Activated CD4-positive, CD25-positive, alpha-beta regulatory T cell treated with anti-CD3 and anti-CD28 coated beads, Interleukin-2, amount 50 U/mL, for 16 hours (primary cell): ENCODE results near the gene PPTC7.
"Not testable (repeated sequence)": the region's sequence is repeated elsewhere in the genome, so short reads cannot be mapped to it uniquely, and the experiment has no call there.

Experiments
- DNase-seq: peaks from one replicate; pipeline ENCODE4 v3.0.0-alpha.2; 2020; ENCODE audit warnings: low read depth, low spot score

The PPTC7 gene

DNA sequence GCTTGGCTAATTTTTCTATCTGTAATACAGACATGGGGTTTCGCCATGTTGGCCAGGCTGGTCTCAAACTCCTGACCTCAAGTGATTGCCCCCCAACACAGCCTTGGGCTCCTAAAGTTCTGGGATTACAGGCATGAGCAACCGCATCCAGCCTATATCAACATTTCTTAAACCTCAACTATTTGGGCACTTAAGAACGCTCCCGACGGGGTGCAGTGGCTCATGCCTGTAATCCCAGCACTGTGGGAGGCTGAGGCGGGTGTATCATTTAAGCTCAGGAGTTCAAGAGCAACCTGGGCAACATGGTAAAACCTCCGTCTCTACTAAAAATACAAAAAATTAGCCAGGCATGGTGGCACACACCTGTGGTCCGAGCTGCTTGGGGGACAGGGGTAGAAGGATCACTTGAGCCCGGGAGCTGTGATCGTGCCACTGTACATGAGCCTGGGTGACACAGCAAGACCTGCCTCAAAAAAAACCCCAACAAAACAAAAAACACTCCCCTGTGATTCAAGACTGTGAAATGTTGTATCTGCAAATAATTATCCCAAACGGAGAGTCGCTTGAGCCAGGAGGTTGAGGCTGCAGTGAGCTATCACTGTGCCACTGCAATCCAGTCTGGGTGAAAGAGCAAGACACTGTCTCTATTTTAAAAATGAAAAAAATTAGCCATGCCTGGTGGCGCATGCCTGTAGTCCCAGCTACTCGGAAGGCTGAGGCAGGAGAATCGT, 21.5 kb downstream of the PPTC7 start:
- no peak for DNase-seq

DNA sequence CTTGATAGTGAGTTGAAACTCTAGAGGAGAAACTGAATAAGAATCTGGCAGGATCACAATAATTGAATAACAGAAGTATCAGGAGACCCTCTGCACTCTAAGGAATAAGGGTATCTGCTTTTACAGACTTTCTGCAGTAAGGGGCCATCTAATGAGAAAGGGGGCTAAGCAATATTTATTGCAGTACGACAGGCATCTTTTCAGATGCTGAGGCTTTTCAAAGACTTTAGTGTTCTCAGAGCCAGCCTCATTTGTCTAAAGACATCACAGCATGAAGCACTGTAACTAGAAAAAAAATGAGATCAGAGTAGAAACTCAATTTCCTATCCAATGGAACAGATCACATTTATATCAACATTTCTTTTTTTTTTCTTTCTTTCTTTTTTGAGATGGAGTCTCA, 22.2 kb downstream of the PPTC7 start:
- no peak for DNase-seq

GRCh38 chr12:110560048-110560447, 23.1 kb downstream of the PPTC7 start:
- DNase-seq: no peak

- not testable (repeated sequence) for DNase-seq
Observed at GRCh38 chr12:110558945-110559344, 24.2 kb downstream of the PPTC7 start.

DNA sequence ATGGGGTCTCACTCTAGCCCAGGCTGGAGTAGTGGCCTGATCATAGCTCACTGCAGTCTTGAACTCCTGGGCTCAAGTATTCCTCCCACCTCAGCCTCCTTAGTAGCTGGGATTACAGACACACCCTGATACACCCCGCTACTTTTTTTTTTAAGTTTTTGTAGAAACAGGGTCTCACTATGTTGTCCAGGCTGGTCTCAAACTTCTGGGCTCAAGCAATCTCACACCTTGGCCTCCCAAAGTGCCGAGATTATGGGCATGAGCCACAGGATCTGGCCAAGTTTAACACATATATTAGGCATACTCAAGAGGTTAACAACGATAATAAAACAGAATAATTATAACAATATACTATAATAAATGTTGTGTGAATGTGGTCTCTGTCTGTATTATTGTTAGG, 25.8 kb downstream of the PPTC7 start:
- no peak for DNase-seq

DNA sequence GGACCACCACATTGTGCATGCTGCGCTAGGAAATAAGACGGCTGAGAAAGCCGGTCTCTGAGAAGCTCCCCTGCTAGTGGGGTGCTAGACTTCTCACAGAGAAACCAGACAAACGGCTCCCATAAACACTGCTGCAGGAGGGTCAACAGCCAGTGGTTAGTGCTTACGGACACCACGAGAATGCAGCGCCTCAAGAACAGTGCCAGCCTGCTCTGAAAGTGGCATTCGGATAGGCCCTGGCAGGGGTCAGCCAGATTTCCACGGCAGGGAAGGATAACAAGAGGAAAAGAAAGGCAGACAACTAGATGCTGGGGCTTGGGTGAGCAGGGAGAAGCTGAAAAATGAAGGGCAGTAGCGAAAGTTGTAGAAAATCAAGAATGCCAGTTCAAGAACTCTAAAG, 26.4 kb downstream of the PPTC7 start:
- no peak for DNase-seq

DNA sequence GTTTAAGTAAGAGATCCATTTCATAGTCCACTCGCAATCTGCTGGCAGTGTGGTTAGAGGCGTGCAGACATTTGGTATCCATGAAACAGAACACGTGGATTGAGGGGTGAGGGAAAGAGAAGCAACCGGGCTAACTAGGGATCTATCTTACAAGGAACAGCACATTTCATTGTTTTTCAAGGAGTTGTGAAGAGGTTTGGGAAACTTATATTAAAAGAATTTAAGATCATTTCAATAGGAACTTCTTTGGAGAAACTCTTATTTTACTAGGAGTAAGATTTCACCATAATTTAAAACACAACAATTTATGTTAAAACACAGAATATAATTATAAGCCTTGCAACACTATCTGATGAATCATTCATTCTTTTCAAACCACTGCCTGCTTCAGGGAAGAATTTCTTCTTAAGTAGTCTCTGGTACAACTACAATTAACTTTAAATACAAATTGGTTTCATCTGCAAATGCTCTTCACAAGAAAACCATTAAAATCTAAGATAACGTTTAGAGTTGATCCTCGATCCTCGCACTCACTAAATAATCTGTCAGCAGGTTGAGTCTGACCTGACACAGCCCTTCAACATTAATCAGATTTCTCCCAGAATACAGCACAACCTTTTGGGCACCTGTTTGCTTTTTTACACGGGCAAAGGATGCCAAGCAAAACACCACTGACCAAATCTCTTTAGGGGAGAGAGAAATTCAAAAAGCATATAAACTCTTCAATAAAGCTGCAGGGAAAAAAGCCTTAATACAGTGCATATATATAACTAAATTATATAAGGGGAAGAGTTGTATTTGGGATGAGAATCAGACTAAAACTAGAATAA, 27.3 kb downstream of the PPTC7 start:
- no peak for DNase-seq

GRCh38 chr12:110554184-110554583, 28.9 kb downstream of the PPTC7 start:
- no peak for DNase-seq

GRCh38 chr12:110550981-110551380, 32.1 kb downstream of the PPTC7 start:
- no peak for DNase-seq

- no peak for DNase-seq
Observed at GRCh38 chr12:110549716-110550115, 33.4 kb downstream of the PPTC7 start.

- DNase-seq: no peak
Observed at GRCh38 chr12:110548678-110549077, 34.4 kb downstream of the PPTC7 start.

DNA sequence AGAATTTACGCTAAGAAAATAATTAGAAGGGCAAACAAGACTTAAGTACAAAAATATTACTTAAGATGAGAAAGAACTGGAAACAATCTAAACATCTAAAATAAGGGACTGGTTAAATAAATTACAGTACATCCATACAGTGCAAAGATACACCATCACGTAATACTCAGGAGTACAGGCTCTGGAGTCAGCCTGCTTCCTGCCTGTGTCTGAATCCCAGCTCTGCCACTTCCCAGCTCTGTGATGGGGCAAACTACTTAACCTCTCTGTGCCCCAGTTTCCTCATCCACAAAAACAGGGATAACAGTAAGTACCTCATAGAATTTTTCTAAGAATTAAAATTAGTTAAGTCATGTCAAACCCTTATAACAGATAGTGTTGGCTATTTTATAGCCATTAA, 36.0 kb downstream of the PPTC7 start:
- DNase-seq: no peak

- no peak for DNase-seq
Observed at GRCh38 chr12:110546339-110546738, 36.8 kb downstream of the PPTC7 start.

GRCh38 chr12:110545812-110546211, 37.3 kb downstream of the PPTC7 start:
- no peak for DNase-seq

DNA sequence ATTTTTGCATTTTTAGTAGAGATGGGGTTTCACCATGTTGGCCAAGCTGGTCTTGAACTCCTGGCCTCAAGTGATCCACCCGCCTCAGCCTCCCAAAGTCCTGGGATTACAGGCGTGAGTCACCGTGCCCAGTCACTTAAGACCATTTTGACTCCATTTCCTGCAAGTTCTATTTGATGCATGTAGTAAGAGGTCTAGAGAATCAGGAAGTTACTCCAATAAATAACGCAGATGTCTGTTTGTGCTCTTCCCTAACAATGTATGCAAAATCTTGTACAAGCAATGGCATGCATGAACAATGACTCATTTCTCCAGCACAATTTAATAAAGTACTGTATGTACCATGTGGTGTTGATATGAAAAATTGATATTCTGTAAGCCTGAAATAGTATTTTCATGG, 37.9 kb downstream of the PPTC7 start:
- not testable (repeated sequence) for DNase-seq

GRCh38 chr12:110543965-110544364, 39.2 kb downstream of the PPTC7 start:
- DNase-seq: no peak

DNA sequence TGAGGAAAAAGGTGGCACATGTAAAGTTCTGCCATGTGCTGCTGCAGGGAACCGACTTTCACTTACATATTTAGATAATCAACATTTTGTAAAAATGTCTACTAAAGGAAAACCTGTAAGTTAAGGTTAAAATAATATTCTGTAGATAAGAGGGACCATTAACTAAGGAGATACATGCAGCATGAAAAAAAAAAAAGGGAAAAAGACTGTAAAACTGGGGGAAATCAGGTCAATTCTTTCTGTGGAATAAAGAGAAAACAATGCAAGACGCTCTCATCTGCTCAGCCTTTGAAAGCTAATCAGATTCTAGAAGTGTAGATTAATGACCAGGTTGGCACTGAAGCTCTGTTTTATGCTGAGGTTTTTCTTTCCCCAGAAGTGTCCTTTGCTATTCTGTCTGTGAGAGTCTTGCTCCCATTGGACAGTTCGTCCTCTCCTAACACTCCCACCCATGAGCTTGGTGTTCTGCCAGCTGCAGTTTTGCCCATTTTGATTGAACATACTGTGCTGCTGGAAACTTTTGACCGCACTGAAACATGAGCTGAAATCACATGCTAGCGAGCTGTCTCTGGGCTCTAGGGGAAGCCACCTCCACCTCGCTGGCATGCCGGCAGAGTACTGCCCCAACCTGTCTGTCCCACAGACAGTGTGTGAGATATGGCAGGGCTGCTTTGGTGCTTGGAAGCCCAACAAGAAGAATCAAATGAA, 39.7 kb downstream of the PPTC7 start:
- no peak for DNase-seq

- DNase-seq: no peak
Observed at GRCh38 chr12:110540048-110540447, 43.1 kb downstream of the PPTC7 start.

- no peak for DNase-seq
Observed at GRCh38 chr12:110538869-110539622, 44.1 kb downstream of the PPTC7 start.

DNA sequence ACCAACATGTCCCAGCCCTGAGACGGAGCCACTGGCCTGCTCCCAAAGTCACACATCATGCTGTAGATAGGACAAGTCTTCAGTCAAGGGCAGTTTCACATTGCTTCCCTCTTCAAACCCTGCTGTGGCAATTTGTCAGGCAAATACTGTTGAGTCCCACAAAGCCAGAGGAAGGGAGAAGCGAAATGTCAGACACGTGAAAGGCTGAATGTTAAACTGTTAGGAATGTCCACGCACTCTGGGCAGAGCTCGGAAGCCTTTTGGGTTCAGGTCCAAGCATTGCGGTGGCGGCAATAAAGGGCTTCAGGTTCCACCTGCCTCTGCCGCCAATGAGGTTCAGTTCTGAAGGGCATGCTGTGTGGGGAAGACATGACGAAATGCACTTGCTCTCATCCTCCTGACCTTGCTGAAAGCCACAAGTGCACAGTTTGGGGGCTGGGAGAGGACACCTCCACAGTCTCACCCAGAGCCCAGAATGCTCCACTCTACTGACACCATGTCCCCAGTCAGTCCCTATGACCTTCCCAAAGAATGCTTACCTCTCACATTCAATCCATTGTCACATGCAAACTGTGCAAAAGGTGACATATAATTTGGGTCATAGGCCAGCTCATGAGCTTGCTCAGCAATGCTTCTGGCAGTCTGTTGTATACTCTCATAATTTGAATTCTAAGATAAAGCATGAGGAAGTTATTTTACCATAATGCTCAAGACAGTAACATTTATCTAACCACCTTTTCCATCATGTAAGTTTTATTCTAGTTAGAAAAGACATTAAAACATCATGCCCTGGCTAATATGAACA, 45.3 kb downstream of the PPTC7 start:
- no peak for DNase-seq
